DOHH2 (cell line): Measurements from ENCODE around the gene C10orf62.

ENCODE experiments used
- H3F3A ChIP-seq: fragments of 200-600 bp; sonication (generic), shearing (Covaris generic); 2 replicates; pipeline ENCODE4 v1.6.0; 2016; ENCODE audit warnings: antibody characterized with exemption, mild to moderate bottlenecking; ENCODE audit not compliant: control insufficient read depth, insufficient read depth
- H3K27ac ChIP-seq: fragments of 200-600 bp; sonication (generic); 2 replicates; pipeline ENCODE4 v1.5.1; 2014; ENCODE audit warnings: low read depth, mild to moderate bottlenecking, low read length, moderate library complexity
- H3K27me3 ChIP-seq: fragments of 200-600 bp; sonication (generic); 2 replicates; pipeline ENCODE4 v1.6.1; 2014; ENCODE audit warnings: mild to moderate bottlenecking, low read length, mixed read lengths; ENCODE audit not compliant: control insufficient read depth
- H3K36me3 ChIP-seq: fragments of 200-600 bp; sonication (generic); 2 replicates; pipeline ENCODE4 v1.6.1; 2014; ENCODE audit warnings: mild to moderate bottlenecking, low read length, moderate library complexity, mixed read lengths; ENCODE audit not compliant: control insufficient read depth
- H3K4me1 ChIP-seq: fragments of 200-600 bp; sonication (generic); 2 replicates; pipeline ENCODE4 v1.6.1; 2014; ENCODE audit warnings: mild to moderate bottlenecking, low read length, mixed read lengths; ENCODE audit not compliant: control insufficient read depth
- H3K4me2 ChIP-seq: fragments of 200-600 bp; sonication (generic); 2 replicates; pipeline ENCODE4 v1.6.0; 2014; ENCODE audit warnings: mild to moderate bottlenecking, low read length, moderate library complexity
- H3K4me3 ChIP-seq: fragments of 200-600 bp; sonication (generic); 2 replicates; pipeline ENCODE4 v1.5.1; 2014; ENCODE audit warnings: mild to moderate bottlenecking, low read length, mixed read lengths
- H3K79me2 ChIP-seq: fragments of 200-600 bp; sonication (generic); 2 replicates; pipeline ENCODE4 v1.6.1; 2014; ENCODE audit warnings: mild to moderate bottlenecking, low read length, mixed read lengths; ENCODE audit not compliant: control insufficient read depth
- H3K9me2 ChIP-seq: fragments of 200-600 bp; sonication (generic); replicated peaks from 2 replicates; pipeline ENCODE4 v1.6.1; 2014; ENCODE audit warnings: mild to moderate bottlenecking, low read length, mixed read lengths; ENCODE audit not compliant: control insufficient read depth
- H3K9me3 ChIP-seq: fragments of 200-600 bp; sonication (generic); 2 replicates; pipeline ENCODE4 v1.6.1; 2014; ENCODE audit warnings: antibody characterized with exemption, low read length, mixed read lengths; ENCODE audit not compliant: control insufficient read depth, insufficient read depth
- H4K20me1 ChIP-seq: fragments of 200-600 bp; sonication (generic); 2 replicates; pipeline ENCODE4 v1.6.0; 2014; ENCODE audit warnings: low read depth, mild to moderate bottlenecking, antibody characterized with exemption, low read length, moderate library complexity; ENCODE audit not compliant: control insufficient read depth, insufficient read depth
- EZH2phosphoT487 ChIP-seq: fragments of 200-600 bp; sonication (generic); IDR thresholded peaks from 2 replicates; pipeline ENCODE4 v1.6.1; 2017; ENCODE audit warnings: borderline replicate concordance, mild to moderate bottlenecking, antibody characterized with exemption, low read length, moderate library complexity, mixed read lengths
- TF ChIP-seq, protein P1 (sequence below): fragments of 200-600 bp; sonication (generic); IDR thresholded peaks from one replicate; pipeline ENCODE4 v1.5.1; 2014; ENCODE audit warnings: antibody characterized with exemption, mild to moderate bottlenecking, low read depth, low read length; ENCODE audit not compliant: poor library complexity, severe bottlenecking

The C10orf62 gene

DNA sequence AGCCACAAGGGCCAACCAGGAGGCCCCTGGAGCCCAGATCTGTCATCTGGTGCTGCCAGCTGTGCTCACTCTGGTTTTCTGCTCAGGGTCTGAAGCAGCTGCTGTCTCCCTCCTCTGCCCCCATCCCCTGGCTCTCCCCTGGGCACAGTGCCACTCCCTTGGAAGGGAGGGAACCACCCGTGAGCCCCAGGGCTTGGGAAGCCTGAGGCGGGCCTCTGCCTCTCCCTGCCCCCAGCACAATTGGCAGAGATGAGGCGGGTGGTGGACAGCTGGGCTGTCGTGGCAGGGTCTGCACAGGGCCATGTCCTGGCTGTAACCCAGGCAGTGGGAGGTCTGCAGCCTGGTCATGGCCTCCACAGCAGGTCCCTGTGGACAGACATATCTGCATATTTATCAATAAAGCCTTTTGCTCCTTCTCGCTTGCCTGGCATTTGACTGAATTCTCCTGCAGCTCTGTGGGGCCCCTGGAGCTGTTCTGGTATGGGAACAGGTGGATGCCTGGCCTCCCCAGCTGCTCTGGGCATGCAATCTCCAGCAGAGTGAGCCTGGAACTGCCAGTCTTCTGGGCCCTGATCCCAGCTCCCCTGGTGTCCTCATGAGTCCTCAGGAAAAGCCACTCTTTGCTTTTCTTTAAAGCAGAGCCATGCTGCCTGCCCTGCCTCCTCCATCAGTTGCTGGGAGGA is 18.6 kb upstream of the C10orf62 start:
- H3K27me3 ChIP-seq, result no peaks in the 10 kb centered on the region
- H3F3A ChIP-seq, result no peaks in the 10 kb centered on the region
- H3K4me2 ChIP-seq, result no peak overlapping the region
- TF ChIP-seq, protein P1, sequence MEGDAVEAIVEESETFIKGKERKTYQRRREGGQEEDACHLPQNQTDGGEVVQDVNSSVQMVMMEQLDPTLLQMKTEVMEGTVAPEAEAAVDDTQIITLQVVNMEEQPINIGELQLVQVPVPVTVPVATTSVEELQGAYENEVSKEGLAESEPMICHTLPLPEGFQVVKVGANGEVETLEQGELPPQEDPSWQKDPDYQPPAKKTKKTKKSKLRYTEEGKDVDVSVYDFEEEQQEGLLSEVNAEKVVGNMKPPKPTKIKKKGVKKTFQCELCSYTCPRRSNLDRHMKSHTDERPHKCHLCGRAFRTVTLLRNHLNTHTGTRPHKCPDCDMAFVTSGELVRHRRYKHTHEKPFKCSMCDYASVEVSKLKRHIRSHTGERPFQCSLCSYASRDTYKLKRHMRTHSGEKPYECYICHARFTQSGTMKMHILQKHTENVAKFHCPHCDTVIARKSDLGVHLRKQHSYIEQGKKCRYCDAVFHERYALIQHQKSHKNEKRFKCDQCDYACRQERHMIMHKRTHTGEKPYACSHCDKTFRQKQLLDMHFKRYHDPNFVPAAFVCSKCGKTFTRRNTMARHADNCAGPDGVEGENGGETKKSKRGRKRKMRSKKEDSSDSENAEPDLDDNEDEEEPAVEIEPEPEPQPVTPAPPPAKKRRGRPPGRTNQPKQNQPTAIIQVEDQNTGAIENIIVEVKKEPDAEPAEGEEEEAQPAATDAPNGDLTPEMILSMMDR, result no peak
- TF ChIP-seq EZH2phosphoT487, result no peak
- no peaks in the 10 kb centered on the region for H3K9me3 ChIP-seq
- no peaks in the 10 kb centered on the region for H4K20me1 ChIP-seq
- H3K4me1 ChIP-seq, result no peaks in the 10 kb centered on the region
- no peaks in the 10 kb centered on the region for H3K9me2 ChIP-seq
- H3K79me2 ChIP-seq, result no peaks in the 10 kb centered on the region
- no peak overlapping the region for H3K4me3 ChIP-seq
- no peak overlapping the region for H3K27ac ChIP-seq
- H3K36me3 ChIP-seq, result no peaks in the 10 kb centered on the region

DNA sequence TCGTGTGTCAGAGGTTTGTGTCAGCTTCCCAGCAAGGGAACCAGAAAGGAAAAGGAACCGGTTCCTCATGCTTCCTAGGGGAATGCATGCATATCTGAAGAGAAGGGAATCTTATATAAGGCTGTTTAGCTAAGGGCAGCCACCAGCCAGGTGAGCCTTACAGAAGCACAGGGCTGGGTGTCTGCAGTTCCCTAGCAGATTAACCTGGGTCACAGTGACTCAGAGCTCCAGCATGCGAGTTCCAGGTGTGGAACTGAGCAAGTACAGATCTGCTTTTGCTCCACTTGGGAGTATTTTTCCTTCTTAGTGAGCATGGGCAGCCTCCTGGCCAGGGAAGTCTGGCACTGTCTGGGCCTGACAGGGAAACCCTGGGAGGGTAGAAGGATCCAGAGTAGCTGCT is 17.9 kb upstream of the C10orf62 start:
- H3K4me2 ChIP-seq, result no peak overlapping the region
- no peaks in the 10 kb centered on the region for H3K4me1 ChIP-seq
- H3K4me3 ChIP-seq, result no peak overlapping the region
- H3K27ac ChIP-seq, result no peak overlapping the region
- no peaks in the 10 kb centered on the region for H3K9me3 ChIP-seq
- TF ChIP-seq, protein P1, result no peak
- no peak for TF ChIP-seq EZH2phosphoT487
- H3K27me3 ChIP-seq, result 0 out of 2 replicates have a peak, but pooled peaks cover 4% of the 10 kb centered on the region
- H3K9me2 ChIP-seq, result no peaks in the 10 kb centered on the region
- no peaks in the 10 kb centered on the region for H3F3A ChIP-seq
- H3K36me3 ChIP-seq, result no peaks in the 10 kb centered on the region
- H4K20me1 ChIP-seq, result no peaks in the 10 kb centered on the region
- no peaks in the 10 kb centered on the region for H3K79me2 ChIP-seq

DNA sequence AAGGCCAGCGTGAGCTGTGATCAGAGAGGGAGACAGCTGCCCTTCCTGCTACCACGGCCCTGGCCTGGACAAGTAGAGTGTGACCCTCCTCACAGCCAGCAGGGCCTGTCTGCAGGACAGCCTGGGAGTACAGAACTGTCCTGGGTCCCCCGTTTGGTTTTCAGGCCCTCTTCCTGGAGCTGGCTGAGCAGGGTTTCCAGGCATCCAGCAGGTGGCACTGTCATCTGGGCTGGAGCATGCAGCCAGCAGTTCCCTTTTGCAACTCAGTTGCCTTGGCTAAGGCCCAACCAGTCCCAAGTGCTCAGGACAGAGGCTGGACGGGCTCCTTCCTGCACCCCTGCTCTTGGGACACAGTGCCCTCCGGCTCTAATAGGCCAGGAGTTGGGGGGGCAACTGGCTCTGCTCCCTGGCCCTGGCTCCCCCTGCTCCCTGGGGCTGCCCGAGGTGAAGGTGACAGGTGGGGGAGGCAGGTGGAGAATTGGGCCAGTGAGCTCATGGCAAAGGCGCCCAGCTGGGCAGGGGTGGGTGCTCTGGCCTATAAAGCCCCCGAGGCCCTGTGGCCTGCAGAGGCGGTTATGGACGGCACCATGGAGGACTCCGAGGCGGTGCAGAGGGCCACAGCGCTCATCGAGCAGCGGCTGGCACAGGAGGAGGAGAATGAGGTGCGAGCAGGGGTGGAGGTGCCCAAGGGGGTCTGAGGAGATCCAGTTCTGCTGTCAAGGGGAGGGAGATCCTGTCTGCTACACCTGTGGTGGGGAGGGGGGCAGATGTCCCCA is 17.1 kb upstream of the C10orf62 start, which contains the start of gene ANKRD2:
ANKRD2 (plus strand) TSS at position 566 of the 776 bp plus-strand sequence; CDS start at position 576, 10 bp downstream.
- Histone ChIP-seq H3K4me3 (no peak within 1 kb of the TSS), H3F3A (no peaks in the 10 kb centered on the region), H3K9me2 (no peaks in the 10 kb centered on the region), H3K4me1 (no peaks in the 10 kb centered on the region), H3K36me3 (no peaks in the 10 kb centered on the region), H4K20me1 (no peaks in the 10 kb centered on the region), H3K4me2 (no peak within 1 kb of the TSS), H3K27ac (no peak within 1 kb of the TSS), H3K27me3 (0 out of 2 replicates have a peak, but pooled peaks cover 4% of the 10 kb centered on the region), H3K79me2 (no peaks in the 10 kb centered on the region), H3K9me3 (no peaks in the 10 kb centered on the region)
- TF ChIP-seq, protein P1, result peak; percentile 90
- TF ChIP-seq EZH2phosphoT487, result no peak
